SW480 (cell line): Measurements from ENCODE around the gene PRKCA.

ENCODE experiments used
- DNase-seq: peaks from one replicate; pipeline ENCODE4 v3.0.0-alpha.2; 2016; ENCODE audit warnings: low spot score

PRKCA gene

GRCh38 chr17:66810951-66811682 is 508.7 kb downstream of the PRKCA start:
- no peak for DNase-seq

- no peak for DNase-seq
These were observed 509.3 kb downstream of the PRKCA start for GRCh38 chr17:66811683-66812054.

GRCh38 chr17:66812571-66812970 is 510.2 kb downstream of the PRKCA start:
- no peak for DNase-seq

GRCh38 chr17:66813296-66813695 is 510.9 kb downstream of the PRKCA start:
- DNase-seq: no peak

GRCh38 chr17:66814026-66814425 is 511.6 kb downstream of the PRKCA start:
- DNase-seq: no peak

GRCh38 chr17:66814570-66814969 is 512.2 kb downstream of the PRKCA start:
- DNase-seq: no peak

- DNase-seq: no peak
These were observed 515.3 kb downstream of the PRKCA start for GRCh38 chr17:66817750-66818149.

GRCh38 chr17:66819466-66819865 is 517.1 kb downstream of the PRKCA start:
- DNase-seq: no peak

GRCh38 chr17:66822009-66822408 is 519.6 kb downstream of the PRKCA start:
- no peak for DNase-seq

GRCh38 chr17:66826856-66827255 is 524.4 kb downstream of the PRKCA start:
- DNase-seq: no peak

GRCh38 chr17:66829386-66829864 is 527.0 kb downstream of the PRKCA start:
- peak; percentile 10 for DNase-seq

- no peak for DNase-seq
These were observed 527.5 kb downstream of the PRKCA start for GRCh38 chr17:66829883-66830282.

GRCh38 chr17:66830451-66830850 is 528.0 kb downstream of the PRKCA start:
- DNase-seq: no peak

GRCh38 chr17:66831383-66832210 is 529.2 kb downstream of the PRKCA start:
- DNase-seq: no peak

- DNase-seq: no peak
These were observed 530.8 kb downstream of the PRKCA start for GRCh38 chr17:66833201-66833600.

- no peak for DNase-seq
These were observed 532.1 kb downstream of the PRKCA start for GRCh38 chr17:66834426-66834918.

GRCh38 chr17:66834919-66835454 is 532.6 kb downstream of the PRKCA start, which contains the start of gene CACNG5:
Gene CACNG5, plus strand, starts transcription at chr17:66835117. Its CDS starts 42,216 bp downstream, at chr17:66877333.
- no peak for DNase-seq

- DNase-seq: no peak
These were observed 533.1 kb downstream of the PRKCA start for GRCh38 chr17:66835476-66835875.

GRCh38 chr17:66836063-66837005 is 533.9 kb downstream of the PRKCA start:
- no peak for DNase-seq

GRCh38 chr17:66837226-66837625 is 534.8 kb downstream of the PRKCA start:
- no peak for DNase-seq

GRCh38 chr17:66837885-66838665 is 535.7 kb downstream of the PRKCA start:
- no peak for DNase-seq
